AG04449 (cell line): Measurements from ENCODE around the gene SZT2.

Source experiments
- CTCF ChIA-PET: fragments of 350-600 bp; formaldehyde crosslinking; extraction: SDS; loops from one replicate; lab custom pipeline; 2021; ENCODE audit warnings: antibody characterized with exemption; lab: Yijun Ruan, JAX
- POLR2A ChIA-PET: fragments of 400-600, 350-600 bp; formaldehyde crosslinking; extraction: SDS; loops from one replicate; lab custom pipeline; 2020; ENCODE audit warnings: antibody characterized with exemption, inconsistent platforms; lab: Yijun Ruan, JAX
- DNase-seq: peaks from one replicate; pipeline ENCODE4 v3.0.0-alpha.2; 2010; ENCODE audit warnings: low read depth, low spot score
- H3K4me3 ChIP-seq: 2 replicates; pipeline ENCODE4 v1.5.1; 2011; ENCODE audit warnings: low read depth, mild to moderate bottlenecking, control low read depth, low read length
- CTCF ChIP-seq: IDR thresholded peaks from one replicate; pipeline ENCODE4 v1.5.1; 2011; ENCODE audit warnings: mild to moderate bottlenecking, moderate library complexity, low read length, control low read depth, inconsistent platforms; ENCODE audit not compliant: insufficient read depth; ENCODE audit errors: missing control alignments

The SZT2 gene

GRCh38 chr1:43421396-43421795 lies 31.7 kb downstream of the SZT2 start:
- POLR2A ChIA-PET: no interaction called here
- no peak for DNase-seq
- no peak overlapping the region for H3K4me3 ChIP-seq
- no peak for TF ChIP-seq CTCF
- CTCF ChIA-PET: interaction anchor here (2.4 kb wide), 1 partner anchor 195 kb away, joined by 9 read pairs; no protein-coding TSS in a partner anchor

- no peak for DNase-seq
- TF ChIP-seq CTCF: no peak
- CTCF ChIA-PET: interaction anchor here (2.4 kb wide), 1 partner anchor 195 kb away, joined by 9 read pairs; no protein-coding TSS in a partner anchor
- no peak overlapping the region for H3K4me3 ChIP-seq
- POLR2A ChIA-PET: no interaction called here
Measured at GRCh38 chr1:43421976-43422750, 32.5 kb downstream of the SZT2 start.

GRCh38 chr1:43422995-43423671 lies 33.4 kb downstream of the SZT2 start:
- H3K4me3 ChIP-seq: no peak overlapping the region
- TF ChIP-seq CTCF: no peak
- POLR2A ChIA-PET: no interaction called here
- CTCF ChIA-PET: no interaction called here
- no peak for DNase-seq

- DNase-seq: no peak
- no peak for TF ChIP-seq CTCF
- no peak overlapping the region for H3K4me3 ChIP-seq
- POLR2A ChIA-PET: no interaction called here
- CTCF ChIA-PET: interaction anchor here (2.2 to 2.6 kb wide), 2 partner anchors 9 to 197 kb away, joined by 9 to 10 read pairs; no protein-coding TSS in a partner anchor
Measured at GRCh38 chr1:43423672-43424550, 34.2 kb downstream of the SZT2 start.

GRCh38 chr1:43425045-43425444 lies 35.3 kb downstream of the SZT2 start:
- CTCF ChIA-PET: interaction anchor here (0.9 to 2.6 kb wide), 4 partner anchors 9 to 198 kb away, joined by 4 to 10 read pairs (median 7); no protein-coding TSS in a partner anchor
- no peak for DNase-seq
- POLR2A ChIA-PET: no interaction called here
- H3K4me3 ChIP-seq: no peak overlapping the region
- no peak for TF ChIP-seq CTCF
